DOHH2 (cell line): ENCODE measurements around the gene IL12RB2.

Source experiments
- EZH2phosphoT487 ChIP-seq: fragments of 200-600 bp; sonication (generic); IDR thresholded peaks from 2 replicates; pipeline ENCODE4 v1.6.1; 2017; ENCODE audit warnings: borderline replicate concordance, mild to moderate bottlenecking, antibody characterized with exemption, low read length, moderate library complexity, mixed read lengths
- TF ChIP-seq, protein P1 (sequence below): fragments of 200-600 bp; sonication (generic); IDR thresholded peaks from one replicate; pipeline ENCODE4 v1.5.1; 2014; ENCODE audit warnings: antibody characterized with exemption, mild to moderate bottlenecking, low read depth, low read length; ENCODE audit not compliant: poor library complexity, severe bottlenecking

GRCh38 chr1:67355745-67356424 lies 48.2 kb downstream of the IL12RB2 start:
- TF ChIP-seq, protein P1, sequence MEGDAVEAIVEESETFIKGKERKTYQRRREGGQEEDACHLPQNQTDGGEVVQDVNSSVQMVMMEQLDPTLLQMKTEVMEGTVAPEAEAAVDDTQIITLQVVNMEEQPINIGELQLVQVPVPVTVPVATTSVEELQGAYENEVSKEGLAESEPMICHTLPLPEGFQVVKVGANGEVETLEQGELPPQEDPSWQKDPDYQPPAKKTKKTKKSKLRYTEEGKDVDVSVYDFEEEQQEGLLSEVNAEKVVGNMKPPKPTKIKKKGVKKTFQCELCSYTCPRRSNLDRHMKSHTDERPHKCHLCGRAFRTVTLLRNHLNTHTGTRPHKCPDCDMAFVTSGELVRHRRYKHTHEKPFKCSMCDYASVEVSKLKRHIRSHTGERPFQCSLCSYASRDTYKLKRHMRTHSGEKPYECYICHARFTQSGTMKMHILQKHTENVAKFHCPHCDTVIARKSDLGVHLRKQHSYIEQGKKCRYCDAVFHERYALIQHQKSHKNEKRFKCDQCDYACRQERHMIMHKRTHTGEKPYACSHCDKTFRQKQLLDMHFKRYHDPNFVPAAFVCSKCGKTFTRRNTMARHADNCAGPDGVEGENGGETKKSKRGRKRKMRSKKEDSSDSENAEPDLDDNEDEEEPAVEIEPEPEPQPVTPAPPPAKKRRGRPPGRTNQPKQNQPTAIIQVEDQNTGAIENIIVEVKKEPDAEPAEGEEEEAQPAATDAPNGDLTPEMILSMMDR, result no peak
- no peak for TF ChIP-seq EZH2phosphoT487
